Mesenchymal stem cell (in vitro differentiated cells and primary cell): ENCODE measurements around the gene SCGB3A1.
A peak's percentile ranks its signal among the peaks of the same experiment; 100 is the strongest.

ENCODE experiments used
- DNase-seq: peaks from one replicate; pipeline ENCODE4 v3.0.0-alpha.2; 2013
- H2AFZ ChIP-seq: one replicate; pipeline ENCODE4 v1.6.1; 2013; ENCODE audit warnings: low read depth, mild to moderate bottlenecking, control low read depth, inconsistent platforms, low read length, moderate library complexity
- H2AK5ac ChIP-seq: 2 replicates; pipeline ENCODE4 v1.6.1; 2013; ENCODE audit warnings: low read length, moderate library complexity, mild to moderate bottlenecking, inconsistent platforms; ENCODE audit not compliant: severe bottlenecking
- H2BK120ac ChIP-seq: one replicate; pipeline ENCODE4 v1.6.1; 2013; ENCODE audit warnings: low read depth, mild to moderate bottlenecking, inconsistent platforms, low read length, moderate library complexity
- H2BK12ac ChIP-seq, 2 experiments: one replicate each; pipeline ENCODE4 v1.6.1; 2013; ENCODE audit warnings: inconsistent platforms in 2 of 2, low read length in 2 of 2, mild to moderate bottlenecking in 2 of 2, moderate library complexity in 2 of 2, control low read depth in 1 of 2
- H2BK15ac ChIP-seq: one replicate; pipeline ENCODE4 v1.6.1; 2013; ENCODE audit warnings: mild to moderate bottlenecking, low read depth, inconsistent platforms; ENCODE audit not compliant: poor library complexity, severe bottlenecking
- H2BK5ac ChIP-seq: 2 replicates; pipeline ENCODE4 v1.6.1; 2013; ENCODE audit warnings: low read depth, mild to moderate bottlenecking, low read length, control low read depth, inconsistent platforms; ENCODE audit not compliant: poor library complexity, severe bottlenecking
- H3K14ac ChIP-seq, 2 experiments: one replicate each; pipeline ENCODE4 v1.6.1; 2013; ENCODE audit warnings: inconsistent platforms in 2 of 2, low read length in 2 of 2, control low read depth in 1 of 2, mild to moderate bottlenecking in 1 of 2, moderate library complexity in 1 of 2
- H3K18ac ChIP-seq, 2 experiments: one replicate each; pipeline ENCODE4 v1.6.1; 2013; ENCODE audit warnings: inconsistent platforms in 2 of 2, low read length in 2 of 2, control low read depth in 1 of 2, low read depth in 1 of 2, mild to moderate bottlenecking in 1 of 2
- H3K23ac ChIP-seq, 2 experiments: one replicate each; pipeline ENCODE4 v1.6.1; 2013; ENCODE audit warnings: inconsistent platforms in 2 of 2, low read length in 2 of 2, mild to moderate bottlenecking in 2 of 2, moderate library complexity in 2 of 2, control low read depth in 1 of 2
- H3K27ac ChIP-seq: 2 replicates; pipeline ENCODE4 v1.5.1; 2013; ENCODE audit warnings: mild to moderate bottlenecking, moderate library complexity, low read length, control low read depth, inconsistent platforms; ENCODE audit not compliant: poor library complexity, severe bottlenecking
- H3K27me3 ChIP-seq, 2 experiments: 2 replicates each; pipeline versions ENCODE4 v1.6.1 to v1.7.0; 2013; ENCODE audit warnings: low read length in 2 of 2, mild to moderate bottlenecking in 2 of 2, moderate library complexity in 2 of 2, control low read depth in 1 of 2, inconsistent platforms in 1 of 2; ENCODE audit not compliant: control insufficient read depth in 1 of 2, insufficient read depth in 1 of 2
- H3K36me3 ChIP-seq, 2 experiments: 2 replicates each; pipeline versions ENCODE4 v1.6.1 to v1.7.0; 2013; ENCODE audit warnings: low read length in 2 of 2, control low read depth in 1 of 2, inconsistent platforms in 1 of 2, low read depth in 1 of 2, mild to moderate bottlenecking in 1 of 2; ENCODE audit not compliant: insufficient read depth in 2 of 2, control insufficient read depth in 1 of 2
- H3K4ac ChIP-seq, 2 experiments: one replicate each; pipeline ENCODE4 v1.6.1; 2013; ENCODE audit warnings: inconsistent platforms in 2 of 2, low read length in 2 of 2, mild to moderate bottlenecking in 2 of 2, moderate library complexity in 2 of 2, control low read depth in 1 of 2, low read depth in 1 of 2
- H3K4me1 ChIP-seq: 2 replicates; pipeline ENCODE4 v1.6.1; 2013; ENCODE audit warnings: low read depth, low read length, control low read depth; ENCODE audit not compliant: control insufficient read depth, insufficient read depth
- H3K4me2 ChIP-seq: 2 replicates; pipeline ENCODE4 v1.6.1; 2013; ENCODE audit warnings: low read length, mild to moderate bottlenecking, inconsistent platforms; ENCODE audit not compliant: poor library complexity, severe bottlenecking
- H3K4me3 ChIP-seq, 2 experiments: 2 replicates each; pipeline versions ENCODE4 v1.5.1 to v1.7.0; 2013; ENCODE audit warnings: low read length in 2 of 2, mild to moderate bottlenecking in 2 of 2, control low read depth in 1 of 2, low read depth in 1 of 2; ENCODE audit not compliant: insufficient read depth in 1 of 2
- H3K79me1 ChIP-seq: replicated peaks from 2 replicates; pipeline ENCODE4 v1.6.1; 2013; ENCODE audit warnings: mild to moderate bottlenecking, control low read depth, low read length, inconsistent platforms; ENCODE audit not compliant: poor library complexity, severe bottlenecking
- H3K9ac ChIP-seq: 2 replicates; pipeline ENCODE4 v1.7.0; 2013; ENCODE audit warnings: mild to moderate bottlenecking, low read length, moderate library complexity
- H3K9me3 ChIP-seq: 2 replicates; pipeline ENCODE4 v1.7.0; 2013; ENCODE audit warnings: mild to moderate bottlenecking, low read length; ENCODE audit not compliant: control insufficient read depth
- H4K8ac ChIP-seq: one replicate; pipeline ENCODE4 v1.6.1; 2013; ENCODE audit warnings: inconsistent platforms, mild to moderate bottlenecking, low read length, moderate library complexity
- H4K91ac ChIP-seq: one replicate; pipeline ENCODE4 v1.6.1; 2013; ENCODE audit warnings: mild to moderate bottlenecking, low read length, inconsistent platforms
- WGBS: methylation state at CpG from one replicate; pipeline ENCODE4 v1.1.7; 2013; ENCODE audit warnings: mixed read lengths; 5-methylcytosine and 5-hydroxymethylcytosine counted together

Gene SCGB3A1

GRCh38 chr5:180605554-180606214, 14.4 kb upstream of the SCGB3A1 start:
- no peak overlapping the region for H3K18ac ChIP-seq
- no peak overlapping the region for H2BK15ac ChIP-seq
- H4K8ac ChIP-seq = no peak overlapping the region
- no peak overlapping the region for H2BK120ac ChIP-seq
- H2AFZ ChIP-seq = no peak overlapping the region
- H3K23ac ChIP-seq = no peak overlapping the region
- H3K4me3 ChIP-seq = no peak overlapping the region
- no peak overlapping the region for H3K4me2 ChIP-seq
- no peak overlapping the region for H3K9ac ChIP-seq
- no peaks in the 10 kb centered on the region for H3K4me1 ChIP-seq
- DNase-seq = peak; percentile 39
- no peak overlapping the region for H4K91ac ChIP-seq
- no peaks in the 10 kb centered on the region for H3K36me3 ChIP-seq
- peaks cover 3 to 54% of the 10 kb centered on the region in 2 experiments for H3K27me3 ChIP-seq
- no peak overlapping the region for H2AK5ac ChIP-seq
- H2BK5ac ChIP-seq = no peak overlapping the region
- H3K9me3 ChIP-seq = no peaks in the 10 kb centered on the region
- H3K27ac ChIP-seq = no peak overlapping the region
- no peak overlapping the region for H3K14ac ChIP-seq
- 65% methylated on average over 11 of the region's 11 CpGs for WGBS
- no peak overlapping the region for H3K4ac ChIP-seq
- no peak overlapping the region for H2BK12ac ChIP-seq
- no peaks in the 10 kb centered on the region for H3K79me1 ChIP-seq

GRCh38 chr5:180604271-180604670, 13.0 kb upstream of the SCGB3A1 start:
- Histone ChIP-seq H4K8ac (no peak overlapping the region), H3K9me3 (no peaks in the 10 kb centered on the region), H2AFZ (no peak overlapping the region), H4K91ac (no peak overlapping the region), H3K4ac (no peak overlapping the region), H2BK12ac (no peak overlapping the region), H3K79me1 (no peaks in the 10 kb centered on the region), H3K14ac (no peak overlapping the region), H2BK5ac (no peak overlapping the region), H2BK120ac (no peak overlapping the region), H3K4me3 (no peak overlapping the region), H3K4me2 (no peak overlapping the region), H2AK5ac (no peak overlapping the region), H3K9ac (no peak overlapping the region), H3K27me3 (peaks cover 3 to 41% of the 10 kb centered on the region in 2 experiments), H3K18ac (no peak overlapping the region), H3K4me1 (no peaks in the 10 kb centered on the region), H3K36me3 (no peaks in the 10 kb centered on the region), H2BK15ac (no peak overlapping the region), H3K23ac (no peak overlapping the region), H3K27ac (no peak overlapping the region)
- 74% methylated on average over 12 of the region's 13 CpGs for WGBS
- DNase-seq = no peak

GRCh38 chr5:180603076-180603594, 11.8 kb upstream of the SCGB3A1 start:
- H3K79me1 ChIP-seq = no peaks in the 10 kb centered on the region
- 94% methylated on average over 19 of the region's 19 CpGs for WGBS

GRCh38 chr5:180602481-180603075, 11.3 kb upstream of the SCGB3A1 start:
- Histone ChIP-seq H3K4ac (no peak overlapping the region), H3K27ac (no peak overlapping the region), H3K4me1 (no peaks in the 10 kb centered on the region), H3K27me3 (peaks cover 3 to 40% of the 10 kb centered on the region in 2 experiments), H2BK5ac (no peak overlapping the region), H2BK15ac (no peak overlapping the region), H3K23ac (no peak overlapping the region), H3K4me2 (no peak overlapping the region), H3K18ac (no peak overlapping the region), H4K8ac (no peak overlapping the region), H3K9me3 (no peaks in the 10 kb centered on the region), H3K4me3 (no peak overlapping the region), H2BK12ac (no peak overlapping the region), H2AK5ac (no peak overlapping the region), H3K79me1 (no peaks in the 10 kb centered on the region), H2BK120ac (no peak overlapping the region), H3K14ac (no peak overlapping the region), H3K36me3 (no peaks in the 10 kb centered on the region), H4K91ac (no peak overlapping the region), H3K9ac (no peak overlapping the region), H2AFZ (no peak overlapping the region)
- DNase-seq = no peak
- 75% methylated on average over 15 of the region's 15 CpGs for WGBS

More at GRCh38 chr5:180603076-180603594, 11.8 kb upstream of the SCGB3A1 start:
- Histone ChIP-seq H3K23ac (no peak overlapping the region), H3K14ac (no peak overlapping the region), H2BK15ac (no peak overlapping the region), H4K8ac (no peak overlapping the region), H3K27ac (no peak overlapping the region), H3K18ac (no peak overlapping the region), H2BK120ac (no peak overlapping the region), H3K9ac (no peak overlapping the region), H3K4me1 (no peaks in the 10 kb centered on the region), H3K9me3 (no peaks in the 10 kb centered on the region), H3K27me3 (peaks cover 3 to 34% of the 10 kb centered on the region in 2 experiments), H2BK5ac (no peak overlapping the region), H3K36me3 (no peaks in the 10 kb centered on the region), H2BK12ac (no peak overlapping the region), H2AFZ (no peak overlapping the region), H4K91ac (no peak overlapping the region), H2AK5ac (no peak overlapping the region), H3K4me2 (no peak overlapping the region), H3K4me3 (no peak overlapping the region), H3K4ac (no peak overlapping the region)
- no peak for DNase-seq
